ENCODE measurements around the gene BCDIN3D. TPM values are rescaled to one million over a fixed set of nuclear protein-coding genes. Genes with fewer than 3 reads are reported as not detected.
A peak's percentile ranks its signal among the peaks of the same experiment; 100 is the strongest.

Gene BCDIN3D
- total and polyA plus RNA-seq, 9 of the 15 experiments (the other 6 are each of a cell fraction or from before 2014, with no cell fraction given): 3.7 to 6.9 (median 5.6) TPM

DNA sequence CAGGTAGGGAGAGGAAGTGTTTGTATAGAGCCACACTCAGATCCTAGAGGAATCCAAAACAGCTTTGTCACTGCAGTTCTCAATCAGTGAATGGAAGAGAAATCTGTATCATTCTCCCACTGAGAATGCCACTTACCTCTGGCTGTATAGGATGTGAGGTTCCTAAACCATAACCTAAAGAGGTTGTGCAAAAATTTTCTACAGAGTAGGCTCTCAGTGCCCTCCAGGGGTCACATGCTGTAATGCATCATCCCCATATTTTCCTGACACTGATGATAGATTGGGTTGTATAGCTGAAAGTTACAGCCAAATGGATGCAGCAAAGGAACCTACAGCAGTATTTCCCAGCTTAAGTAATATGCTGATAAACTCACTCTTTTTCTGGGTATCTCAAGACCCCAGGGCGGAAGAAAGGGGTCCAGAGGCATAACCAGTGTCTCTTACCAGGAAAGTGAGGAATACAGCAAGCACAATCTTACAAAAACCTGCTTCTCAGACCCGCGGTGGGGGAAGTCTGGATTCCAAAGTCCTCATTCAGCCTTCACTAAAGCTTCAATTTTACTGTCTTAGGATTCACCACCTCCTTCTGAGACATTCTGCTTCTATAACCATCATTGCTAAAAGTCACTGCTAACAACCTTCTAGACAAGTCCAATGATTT is 3.8 kb downstream of the BCDIN3D start (continued):
- TF ChIP-seq, protein P1, sequence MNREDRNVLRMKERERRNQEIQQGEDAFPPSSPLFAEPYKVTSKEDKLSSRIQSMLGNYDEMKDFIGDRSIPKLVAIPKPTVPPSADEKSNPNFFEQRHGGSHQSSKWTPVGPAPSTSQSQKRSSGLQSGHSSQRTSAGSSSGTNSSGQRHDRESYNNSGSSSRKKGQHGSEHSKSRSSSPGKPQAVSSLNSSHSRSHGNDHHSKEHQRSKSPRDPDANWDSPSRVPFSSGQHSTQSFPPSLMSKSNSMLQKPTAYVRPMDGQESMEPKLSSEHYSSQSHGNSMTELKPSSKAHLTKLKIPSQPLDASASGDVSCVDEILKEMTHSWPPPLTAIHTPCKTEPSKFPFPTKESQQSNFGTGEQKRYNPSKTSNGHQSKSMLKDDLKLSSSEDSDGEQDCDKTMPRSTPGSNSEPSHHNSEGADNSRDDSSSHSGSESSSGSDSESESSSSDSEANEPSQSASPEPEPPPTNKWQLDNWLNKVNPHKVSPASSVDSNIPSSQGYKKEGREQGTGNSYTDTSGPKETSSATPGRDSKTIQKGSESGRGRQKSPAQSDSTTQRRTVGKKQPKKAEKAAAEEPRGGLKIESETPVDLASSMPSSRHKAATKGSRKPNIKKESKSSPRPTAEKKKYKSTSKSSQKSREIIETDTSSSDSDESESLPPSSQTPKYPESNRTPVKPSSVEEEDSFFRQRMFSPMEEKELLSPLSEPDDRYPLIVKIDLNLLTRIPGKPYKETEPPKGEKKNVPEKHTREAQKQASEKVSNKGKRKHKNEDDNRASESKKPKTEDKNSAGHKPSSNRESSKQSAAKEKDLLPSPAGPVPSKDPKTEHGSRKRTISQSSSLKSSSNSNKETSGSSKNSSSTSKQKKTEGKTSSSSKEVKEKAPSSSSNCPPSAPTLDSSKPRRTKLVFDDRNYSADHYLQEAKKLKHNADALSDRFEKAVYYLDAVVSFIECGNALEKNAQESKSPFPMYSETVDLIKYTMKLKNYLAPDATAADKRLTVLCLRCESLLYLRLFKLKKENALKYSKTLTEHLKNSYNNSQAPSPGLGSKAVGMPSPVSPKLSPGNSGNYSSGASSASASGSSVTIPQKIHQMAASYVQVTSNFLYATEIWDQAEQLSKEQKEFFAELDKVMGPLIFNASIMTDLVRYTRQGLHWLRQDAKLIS (CRISPR knock-in tag; IDR thresholded peaks at IDR 0.05): no peak
- no peak for TF ChIP-seq DMBX1 (CRISPR knock-in tag; IDR thresholded peaks at IDR 0.05; ENCODE audit: borderline replicate concordance)
- no peak for TF ChIP-seq GATA2 (CRISPR knock-in tag; IDR thresholded peaks at IDR 0.05)
- TF ChIP-seq RAD21 (CRISPR knock-in tag; conservative IDR thresholded peaks at IDR 0.05 in 1 of 2, IDR thresholded peaks at IDR 0.05 in 1 of 2): peak; percentile 88 to 90
- TF ChIP-seq ZNF561 (CRISPR knock-in tag; conservative IDR thresholded peaks at IDR 0.05): no peak
- no peak for TF ChIP-seq NFYB (IDR thresholded peaks at IDR 0.05; ENCODE audit: extremely low read depth, insufficient read length)
- TF ChIP-seq, protein P2, sequence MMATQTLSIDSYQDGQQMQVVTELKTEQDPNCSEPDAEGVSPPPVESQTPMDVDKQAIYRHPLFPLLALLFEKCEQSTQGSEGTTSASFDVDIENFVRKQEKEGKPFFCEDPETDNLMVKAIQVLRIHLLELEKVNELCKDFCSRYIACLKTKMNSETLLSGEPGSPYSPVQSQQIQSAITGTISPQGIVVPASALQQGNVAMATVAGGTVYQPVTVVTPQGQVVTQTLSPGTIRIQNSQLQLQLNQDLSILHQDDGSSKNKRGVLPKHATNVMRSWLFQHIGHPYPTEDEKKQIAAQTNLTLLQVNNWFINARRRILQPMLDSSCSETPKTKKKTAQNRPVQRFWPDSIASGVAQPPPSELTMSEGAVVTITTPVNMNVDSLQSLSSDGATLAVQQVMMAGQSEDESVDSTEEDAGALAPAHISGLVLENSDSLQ (IDR thresholded peaks at IDR 0.05): peak; percentile 77
- TF ChIP-seq TCF3 (CRISPR knock-in tag; IDR thresholded peaks at IDR 0.05): no peak
- no peak for TF ChIP-seq TAF9B (IDR thresholded peaks at IDR 0.05; ENCODE audit: partially characterized antibody)
- no peak for TF ChIP-seq RBM17 (IDR thresholded peaks at IDR 0.05; ENCODE audit: borderline replicate concordance, low read depth, low read length)
- no peak for TF ChIP-seq GTF2F1 (IDR thresholded peaks at IDR 0.05; ENCODE audit: low read depth, low read length)
- TF ChIP-seq THRAP3 (IDR thresholded peaks at IDR 0.05; ENCODE audit: borderline replicate concordance): no peak
- no peak for TF ChIP-seq RBM25 (IDR thresholded peaks at IDR 0.05; ENCODE audit: low read depth, low read length, severe bottlenecking)
- no peak for TF ChIP-seq PTBP1 (IDR thresholded peaks at IDR 0.05; ENCODE audit: low read depth, low read length)
- no peak for TF ChIP-seq FUS (optimal IDR thresholded peaks at IDR 0.05; ENCODE audit: low read depth, low read length)
- no peak for TF ChIP-seq NFRKB (IDR thresholded peaks at IDR 0.05; ENCODE audit: low read depth)
- TF ChIP-seq NONO (IDR thresholded peaks at IDR 0.05; ENCODE audit: low read depth in 2 of 2, low read length in 1 of 2): no peak
- no peak for TF ChIP-seq FOXA3 (CRISPR knock-in tag; conservative IDR thresholded peaks at IDR 0.05 in 1 of 2, IDR thresholded peaks at IDR 0.05 in 1 of 2)
- TF ChIP-seq, protein P3, sequence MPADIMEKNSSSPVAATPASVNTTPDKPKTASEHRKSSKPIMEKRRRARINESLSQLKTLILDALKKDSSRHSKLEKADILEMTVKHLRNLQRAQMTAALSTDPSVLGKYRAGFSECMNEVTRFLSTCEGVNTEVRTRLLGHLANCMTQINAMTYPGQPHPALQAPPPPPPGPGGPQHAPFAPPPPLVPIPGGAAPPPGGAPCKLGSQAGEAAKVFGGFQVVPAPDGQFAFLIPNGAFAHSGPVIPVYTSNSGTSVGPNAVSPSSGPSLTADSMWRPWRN (IDR thresholded peaks at IDR 0.05; ENCODE audit: low read depth): no peak
- TF ChIP-seq, protein P4, sequence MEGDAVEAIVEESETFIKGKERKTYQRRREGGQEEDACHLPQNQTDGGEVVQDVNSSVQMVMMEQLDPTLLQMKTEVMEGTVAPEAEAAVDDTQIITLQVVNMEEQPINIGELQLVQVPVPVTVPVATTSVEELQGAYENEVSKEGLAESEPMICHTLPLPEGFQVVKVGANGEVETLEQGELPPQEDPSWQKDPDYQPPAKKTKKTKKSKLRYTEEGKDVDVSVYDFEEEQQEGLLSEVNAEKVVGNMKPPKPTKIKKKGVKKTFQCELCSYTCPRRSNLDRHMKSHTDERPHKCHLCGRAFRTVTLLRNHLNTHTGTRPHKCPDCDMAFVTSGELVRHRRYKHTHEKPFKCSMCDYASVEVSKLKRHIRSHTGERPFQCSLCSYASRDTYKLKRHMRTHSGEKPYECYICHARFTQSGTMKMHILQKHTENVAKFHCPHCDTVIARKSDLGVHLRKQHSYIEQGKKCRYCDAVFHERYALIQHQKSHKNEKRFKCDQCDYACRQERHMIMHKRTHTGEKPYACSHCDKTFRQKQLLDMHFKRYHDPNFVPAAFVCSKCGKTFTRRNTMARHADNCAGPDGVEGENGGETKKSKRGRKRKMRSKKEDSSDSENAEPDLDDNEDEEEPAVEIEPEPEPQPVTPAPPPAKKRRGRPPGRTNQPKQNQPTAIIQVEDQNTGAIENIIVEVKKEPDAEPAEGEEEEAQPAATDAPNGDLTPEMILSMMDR (IDR thresholded peaks at IDR 0.05 in 2 of 3, conservative IDR thresholded peaks at IDR 0.05 in 1 of 3; ENCODE audit: insufficient read depth in 2 of 3, low read depth in 1 of 3, low read length in 3 of 3): peak; percentile 81 to 91 (median 82)
